HCT116 (cell line): ENCODE measurements around the gene MON2. TPM values are rescaled to one million over a fixed set of nuclear protein-coding genes. Genes with fewer than 3 reads are reported as not detected.

Source experiments
- ATAC-seq: fragments of 200-7000 bp; cut with Tn5 transposase; 2 replicates; pipeline ENCODE4 v1.9.1; 2020; ENCODE audit warnings: mild to moderate bottlenecking, moderate library complexity
- BruUV-seq: library from RNA; stranded (reverse); fragments of 400-500 nt; replicated peaks from 2 replicates; lab custom pipeline; 2021; lab: Mats Ljungman, UMichigan
- CTCF ChIA-PET: fragments of 300-600 bp; sonication (Branson Sonifier 250); formaldehyde crosslinking; loops from one replicate; lab custom pipeline; 2021; ENCODE audit warnings: antibody characterized with exemption; lab: Charles Lee
- POLR2A ChIA-PET: fragments of 300-600, 350-600 bp; sonication (Branson Sonifier 250); formaldehyde crosslinking; loops from one replicate; lab custom pipeline; 2021; ENCODE audit warnings: antibody characterized with exemption; lab: Charles Lee
- RAD21 ChIA-PET, 2 experiments: fragments of 300-600 bp; sonication (Branson Sonifier 250); formaldehyde crosslinking; loops; one replicate each; lab custom pipeline; 2023; ENCODE audit warnings: low total read pairs in 2 of 2; ENCODE audit not compliant: uncharacterized antibody in 2 of 2, unreplicated experiment in 2 of 2, low non-redundant PET in 1 of 2; lab: Charles Lee
- DNase-seq: peaks from one replicate; pipeline ENCODE4 v3.0.0-alpha.2; 2010; ENCODE audit warnings: low read depth, low spot score
- H2AFZ ChIP-seq: fragments of 200-600 bp; shearing (Covaris generic), sonication (generic); 2 replicates; pipeline ENCODE4 v1.6.1; 2017; ENCODE audit warnings: low read depth, mixed run types, mixed read lengths, antibody characterized with exemption, low read length; ENCODE audit not compliant: poor library complexity, severe bottlenecking
- H3K27ac ChIP-seq: 2 replicates; pipeline ENCODE4 v1.5.1; 2012; ENCODE audit warnings: low read depth, low read length
- H3K27me3 ChIP-seq: fragments of 200-600 bp; sonication (generic); 2 replicates; pipeline ENCODE4 v1.6.1; 2016; ENCODE audit warnings: mixed run types, low read length, mixed read lengths; ENCODE audit not compliant: insufficient read depth
- H3K36me3 ChIP-seq, 2 experiments: fragments of 200-500 bp in 1 of 2; fragments of 200-600 bp in 1 of 2; sonication (Bioruptor generic) in 1 of 2; sonication (generic) in 1 of 2; 2 replicates each; pipeline versions ENCODE4 v1.5.1 to v1.6.1; 2014 to 2016; ENCODE audit warnings: low read length in 2 of 2, inconsistent platforms in 1 of 2, mixed read lengths in 1 of 2, mixed run types in 1 of 2; ENCODE audit not compliant: insufficient read depth in 2 of 2, control insufficient read depth in 1 of 2
- H3K4me1 ChIP-seq, 2 experiments: fragments of 200-600 bp in 1 of 2; sonication (generic) in 1 of 2; 2 replicates each; pipeline versions ENCODE4 v1.5.1 to v1.6.1; 2012 to 2017; ENCODE audit warnings: low read length in 2 of 2, inconsistent platforms in 1 of 2, mild to moderate bottlenecking in 1 of 2, mixed read lengths in 1 of 2, mixed run types in 1 of 2, moderate library complexity in 1 of 2; ENCODE audit not compliant: insufficient read depth in 2 of 2, control insufficient read depth in 1 of 2
- H3K4me2 ChIP-seq: fragments of 200-600 bp; sonication (generic); 2 replicates; pipeline ENCODE4 v1.6.1; 2017; ENCODE audit warnings: mixed run types, low read length, mixed read lengths
- H3K4me3 ChIP-seq, 2 experiments: fragments of 200-600 bp in 1 of 2; sonication (generic) in 1 of 2; replicated peaks in 1 of 2; 2 replicates each; pipeline ENCODE4 v1.5.1; 2011 to 2016; ENCODE audit warnings: low read length in 2 of 2, control low read depth in 1 of 2, low read depth in 1 of 2, mild to moderate bottlenecking in 1 of 2, mixed read lengths in 1 of 2, mixed run types in 1 of 2
- H3K79me2 ChIP-seq: fragments of 200-600 bp; sonication (generic); 2 replicates; pipeline ENCODE4 v1.6.1; 2017; ENCODE audit warnings: mild to moderate bottlenecking, mixed run types, low read length, moderate library complexity, mixed read lengths; ENCODE audit not compliant: insufficient read depth
- H3K9ac ChIP-seq: fragments of 200-600 bp; sonication (generic); 2 replicates; pipeline ENCODE4 v1.6.1; 2016; ENCODE audit warnings: low read length, mixed read lengths
- H3K9me2 ChIP-seq: fragments of 200-600 bp; sonication (generic), shearing (Covaris generic); 2 replicates; pipeline ENCODE4 v1.6.1; 2017; ENCODE audit warnings: mixed run types, mild to moderate bottlenecking, moderate library complexity; ENCODE audit not compliant: insufficient read depth
- H3K9me3 ChIP-seq, 2 experiments: fragments of 200-500 bp in 1 of 2; fragments of 200-600 bp in 1 of 2; sonication (Bioruptor generic) in 1 of 2; sonication (generic) in 1 of 2; 2 replicates each; pipeline ENCODE4 v1.6.1; 2014 to 2017; ENCODE audit warnings: low read length in 2 of 2, mixed read lengths in 2 of 2, inconsistent platforms in 1 of 2, low read depth in 1 of 2, mild to moderate bottlenecking in 1 of 2, mixed run types in 1 of 2, moderate library complexity in 1 of 2; ENCODE audit not compliant: control insufficient read depth in 1 of 2, insufficient read depth in 1 of 2
- H4K20me1 ChIP-seq: fragments of 200-600 bp; sonication (generic), shearing (Covaris generic); 2 replicates; pipeline ENCODE4 v1.6.1; 2017; ENCODE audit warnings: mixed run types, mild to moderate bottlenecking, moderate library complexity; ENCODE audit not compliant: insufficient read depth
- ELF1 ChIP-seq: IDR thresholded peaks from 2 replicates; pipeline ENCODE4 v1.6.1; 2012; ENCODE audit warnings: low read depth, borderline replicate concordance
- EZH2 ChIP-seq: fragments of 200-600 bp; sonication (generic); IDR thresholded peaks from 2 replicates; pipeline ENCODE4 v1.6.1; 2017; ENCODE audit warnings: antibody characterized with exemption, mixed run types
- EZH2phosphoT487 ChIP-seq: fragments of 200-600 bp; IDR thresholded peaks from 2 replicates; pipeline ENCODE4 v1.6.1; 2018; ENCODE audit warnings: antibody characterized with exemption, borderline replicate concordance
- JUND ChIP-seq: IDR thresholded peaks from 2 replicates; pipeline ENCODE4 v1.6.1; 2012
- POLR2A ChIP-seq: IDR thresholded peaks from 2 replicates; pipeline ENCODE4 v1.7.0; 2011; ENCODE audit warnings: borderline replicate concordance; ENCODE audit not compliant: insufficient read depth, insufficient read length; ENCODE audit errors: extremely low read depth
- POLR2AphosphoS5 ChIP-seq: IDR thresholded peaks from 2 replicates; pipeline ENCODE4 v1.6.1; 2011; ENCODE audit warnings: mild to moderate bottlenecking, low read depth, low read length, moderate library complexity
- RAD21 ChIP-seq: IDR thresholded peaks from 2 replicates; pipeline ENCODE4 v1.6.1; 2012; ENCODE audit warnings: low read depth, mild to moderate bottlenecking
- REST ChIP-seq: IDR thresholded peaks from 2 replicates; pipeline ENCODE4 v1.6.1; 2012; ENCODE audit warnings: low read depth
- SIN3A ChIP-seq: IDR thresholded peaks from 2 replicates; pipeline ENCODE4 v1.6.1; 2012; ENCODE audit warnings: low read depth
- SP1 ChIP-seq: IDR thresholded peaks from 2 replicates; pipeline ENCODE4 v1.6.1; 2012; ENCODE audit warnings: low read depth
- TCF7L2 ChIP-seq: IDR thresholded peaks from 2 replicates; pipeline ENCODE4 v1.7.0; 2011; ENCODE audit warnings: borderline replicate concordance, inconsistent platforms; ENCODE audit not compliant: insufficient read depth, insufficient read length; ENCODE audit errors: extremely low read depth
- YY1 ChIP-seq: IDR thresholded peaks from 2 replicates; pipeline ENCODE4 v1.6.1; 2011; ENCODE audit warnings: low read length, low read depth, moderate library complexity, mild to moderate bottlenecking; ENCODE audit not compliant: insufficient replicate concordance; ENCODE audit errors: extremely low read depth
- ZNF274 ChIP-seq: fragments of 200-500 bp; sonication (Bioruptor generic); IDR thresholded peaks from 2 replicates; pipeline ENCODE4 v1.6.1; 2014; ENCODE audit warnings: mild to moderate bottlenecking, low read depth, low read length, inconsistent platforms
- intact Hi-C: fragments of 100-400 bp; cut with micrococcal nuclease; formaldehyde crosslinking; loops from 2 replicates; pipeline ENCODE4 v1.10.0; 2022
- total RNA-seq: library from RNA; stranded (reverse); gene quantifications from one replicate; pipeline ENCODE4 v1.2.1, GENCODE V29; 2021; ENCODE audit not compliant: unreplicated experiment
- TF ChIP-seq, protein P1 (sequence below): IDR thresholded peaks from 2 replicates; pipeline ENCODE4 v1.6.1; 2012
- TF ChIP-seq, protein P2 (sequence below): IDR thresholded peaks from 2 replicates; pipeline ENCODE4 v1.6.1; 2012
- TF ChIP-seq, protein P3 (sequence below): IDR thresholded peaks from 2 replicates; pipeline ENCODE4 v1.6.1; 2011; ENCODE audit warnings: mild to moderate bottlenecking, low read length, moderate library complexity; ENCODE audit not compliant: insufficient replicate concordance; ENCODE audit errors: extremely low read depth

The MON2 gene
- total RNA-seq, 1 experiment from 2014 or later = 30.7 TPM

DNA sequence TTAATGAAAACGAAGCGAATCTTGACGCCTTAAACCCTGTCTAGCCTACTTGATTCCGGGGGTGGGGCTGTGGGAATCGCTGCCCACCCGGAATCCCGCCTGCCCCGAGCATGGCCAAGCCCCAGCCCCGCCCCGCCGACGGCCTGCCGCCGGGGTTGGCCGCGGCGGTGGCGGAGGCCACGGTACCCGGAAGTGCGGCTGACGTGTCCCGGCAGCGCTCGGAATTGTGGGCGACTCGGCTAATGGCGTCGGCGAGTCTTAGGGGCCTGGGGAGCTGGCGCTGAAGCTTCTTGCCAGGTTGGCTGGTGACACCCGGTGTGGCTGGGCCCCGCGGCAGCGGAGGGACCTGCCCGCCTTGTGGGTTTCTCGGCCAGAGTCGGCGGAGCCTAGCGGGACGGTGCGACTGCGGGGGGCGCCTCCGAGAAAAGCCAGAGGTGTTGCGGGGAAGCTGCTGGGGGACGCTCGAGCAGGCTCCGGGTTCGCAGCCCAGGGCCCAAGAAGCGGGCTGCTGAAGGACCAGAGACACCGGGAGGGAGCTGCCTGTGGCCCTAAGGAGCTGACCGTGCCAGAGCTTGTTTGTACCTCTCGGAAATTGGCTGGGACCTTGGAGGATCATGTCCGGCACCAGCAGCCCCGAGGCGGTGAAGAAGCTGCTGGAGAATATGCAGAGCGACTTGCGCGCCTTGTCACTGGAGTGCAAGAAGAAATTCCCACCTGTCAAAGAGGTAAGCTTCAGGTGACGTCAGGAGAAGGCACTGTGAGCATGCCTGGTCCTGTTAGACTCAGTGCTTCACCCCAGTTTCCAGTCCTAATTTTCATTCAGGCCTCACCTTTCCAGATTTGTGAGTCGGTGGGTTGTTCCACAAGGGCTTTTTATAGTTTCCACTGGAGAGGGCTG lies at the start of gene MON2 (continued):
- TF ChIP-seq YY1 (peak; percentile 94), ELF1 (peak; percentile 89), RAD21 (no peak), REST (no peak), POLR2AphosphoS5 (peak; percentile 90), JUND (no peak)
- TF ChIP-seq, protein P1, sequence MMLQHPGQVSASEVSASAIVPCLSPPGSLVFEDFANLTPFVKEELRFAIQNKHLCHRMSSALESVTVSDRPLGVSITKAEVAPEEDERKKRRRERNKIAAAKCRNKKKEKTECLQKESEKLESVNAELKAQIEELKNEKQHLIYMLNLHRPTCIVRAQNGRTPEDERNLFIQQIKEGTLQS = no peak
- TF ChIP-seq, protein P2, sequence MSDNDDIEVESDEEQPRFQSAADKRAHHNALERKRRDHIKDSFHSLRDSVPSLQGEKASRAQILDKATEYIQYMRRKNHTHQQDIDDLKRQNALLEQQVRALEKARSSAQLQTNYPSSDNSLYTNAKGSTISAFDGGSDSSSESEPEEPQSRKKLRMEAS = peak; percentile 56; the same call in 1 of the 2 replicates

DNA sequence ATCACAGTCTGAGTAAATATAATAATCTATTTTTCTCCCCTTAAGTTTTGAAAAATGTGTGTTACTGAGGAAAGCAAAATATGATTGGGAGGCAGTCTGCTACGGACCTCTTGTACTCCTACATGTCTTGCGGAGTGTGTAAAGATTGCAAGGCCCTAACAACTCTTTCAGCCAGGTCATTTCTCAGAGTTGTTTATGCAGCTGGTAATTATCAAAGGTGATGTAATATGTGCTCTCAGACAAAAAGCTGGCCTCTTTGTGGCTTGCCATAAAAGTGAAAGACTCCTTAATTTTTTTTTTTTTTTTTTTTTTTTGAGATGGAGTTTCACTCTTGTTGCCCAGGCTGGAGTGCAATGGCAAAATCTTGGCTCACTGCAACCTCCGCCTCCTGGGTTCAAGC lies 40.5 kb upstream of the MON2 start:
- DNase-seq = no peak
- no peaks in the 10 kb centered on the region for H3K4me1 ChIP-seq
- CTCF ChIA-PET = interaction anchor here (0.7 to 1.6 kb wide), 2 partner anchors 12 to 368 kb away, joined by 4 to 5 read pairs; no protein-coding TSS in a partner anchor
- TF ChIP-seq, protein P1 = no peak
- TF ChIP-seq EZH2 = no peak
- TF ChIP-seq EZH2phosphoT487 = no peak
- TF ChIP-seq, protein P2 = no peak
- no peak for TF ChIP-seq SIN3A
- TF ChIP-seq TCF7L2 = no peak
- TF ChIP-seq ZNF274 = no peak
- TF ChIP-seq YY1 = no peak
- TF ChIP-seq SP1 = no peak
- no peak for TF ChIP-seq POLR2A
- TF ChIP-seq, protein P3, sequence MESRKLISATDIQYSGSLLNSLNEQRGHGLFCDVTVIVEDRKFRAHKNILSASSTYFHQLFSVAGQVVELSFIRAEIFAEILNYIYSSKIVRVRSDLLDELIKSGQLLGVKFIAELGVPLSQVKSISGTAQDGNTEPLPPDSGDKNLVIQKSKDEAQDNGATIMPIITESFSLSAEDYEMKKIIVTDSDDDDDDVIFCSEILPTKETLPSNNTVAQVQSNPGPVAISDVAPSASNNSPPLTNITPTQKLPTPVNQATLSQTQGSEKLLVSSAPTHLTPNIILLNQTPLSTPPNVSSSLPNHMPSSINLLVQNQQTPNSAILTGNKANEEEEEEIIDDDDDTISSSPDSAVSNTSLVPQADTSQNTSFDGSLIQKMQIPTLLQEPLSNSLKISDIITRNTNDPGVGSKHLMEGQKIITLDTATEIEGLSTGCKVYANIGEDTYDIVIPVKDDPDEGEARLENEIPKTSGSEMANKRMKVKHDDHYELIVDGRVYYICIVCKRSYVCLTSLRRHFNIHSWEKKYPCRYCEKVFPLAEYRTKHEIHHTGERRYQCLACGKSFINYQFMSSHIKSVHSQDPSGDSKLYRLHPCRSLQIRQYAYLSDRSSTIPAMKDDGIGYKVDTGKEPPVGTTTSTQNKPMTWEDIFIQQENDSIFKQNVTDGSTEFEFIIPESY = no peak
- TF ChIP-seq POLR2AphosphoS5 = no peak
- TF ChIP-seq ELF1 = no peak

More for the DNA sequence above, 40.5 kb upstream of the MON2 start:
- POLR2A ChIA-PET = no interaction called here
- Histone ChIP-seq H3K4me2 (no peak overlapping the region), H3K27me3 (no peaks in the 10 kb centered on the region), H3K36me3 (no peaks in the 10 kb centered on the region), H2AFZ (no peak overlapping the region), H3K27ac (no peak overlapping the region), H3K4me3 (no peak overlapping the region), H3K9me3 (no peaks in the 10 kb centered on the region), H4K20me1 (no peaks in the 10 kb centered on the region), H3K9ac (no peak overlapping the region), H3K79me2 (no peaks in the 10 kb centered on the region), H3K9me2 (no peaks in the 10 kb centered on the region)
- intact Hi-C loops = no loop called here
- no TSS peak for BruUV-seq
- RAD21 ChIA-PET = no interaction called here
- ATAC-seq = no peak
